Astrocyte (in vitro differentiated cells and primary cell): ENCODE data around the gene SLC2A13. TPM values are rescaled to one million over a fixed set of nuclear protein-coding genes. Genes with fewer than 3 reads are reported as not detected.
A peak's percentile ranks its signal among the peaks of the same experiment; 100 is the strongest.

Experiments used
- DNase-seq: peaks from one replicate; pipeline ENCODE4 v3.0.0-alpha.2; 2010; ENCODE audit warnings: low read depth
- FAIRE-seq: peaks from 2 replicates; lab custom pipeline; 2011; peaks lifted over from hg19 to GRCh38; lab: Jason Lieb, UNC
- H2AFZ ChIP-seq: 2 replicates; pipeline ENCODE4 v1.6.0; 2012; ENCODE audit warnings: low read depth, low read length, inconsistent platforms
- H3K27ac ChIP-seq: 2 replicates; pipeline ENCODE4 v1.5.1; 2011; ENCODE audit warnings: low read depth, low read length, inconsistent platforms
- H3K27me3 ChIP-seq: 2 replicates; pipeline ENCODE4 v1.6.0; 2011; ENCODE audit warnings: low read length, inconsistent platforms; ENCODE audit not compliant: insufficient read depth
- H3K36me3 ChIP-seq: 2 replicates; pipeline ENCODE4 v1.5.1; 2011; ENCODE audit warnings: low read length, inconsistent platforms; ENCODE audit not compliant: insufficient read depth
- H3K4me1 ChIP-seq: 2 replicates; pipeline ENCODE4 v1.5.1; 2011; ENCODE audit warnings: low read length, inconsistent platforms; ENCODE audit not compliant: insufficient read depth
- H3K4me2 ChIP-seq: 2 replicates; pipeline ENCODE4 v1.6.0; 2012; ENCODE audit warnings: low read length, inconsistent platforms
- H3K4me3 ChIP-seq: 2 replicates; pipeline ENCODE4 v1.5.1; 2011; ENCODE audit warnings: low read depth, mild to moderate bottlenecking, low read length, inconsistent platforms; ENCODE audit not compliant: insufficient read depth
- H3K79me2 ChIP-seq: 2 replicates; pipeline ENCODE4 v1.6.0; 2012; ENCODE audit warnings: mild to moderate bottlenecking, low read length, inconsistent platforms; ENCODE audit not compliant: insufficient read depth
- H3K9ac ChIP-seq: 2 replicates; pipeline ENCODE4 v1.6.0; 2012; ENCODE audit warnings: mild to moderate bottlenecking, low read length, inconsistent platforms
- H3K9me3 ChIP-seq: 2 replicates; pipeline ENCODE4 v1.5.1; 2012; ENCODE audit warnings: low read depth, mild to moderate bottlenecking, low read length, inconsistent platforms; ENCODE audit not compliant: insufficient read depth
- H4K20me1 ChIP-seq: 2 replicates; pipeline ENCODE4 v1.6.0; 2012; ENCODE audit warnings: low read length, inconsistent platforms; ENCODE audit not compliant: insufficient read depth
- H3K27ac Mint-ChIP-seq: one replicate; pipeline ENCODE4 v1.8.0; 2021; ENCODE audit warnings: mild to moderate bottlenecking, mixed read lengths; ENCODE audit not compliant: unreplicated experiment
- H3K27me3 Mint-ChIP-seq: one replicate; pipeline ENCODE4 v1.8.0; 2021; ENCODE audit warnings: low read depth, mixed read lengths; ENCODE audit not compliant: unreplicated experiment
- H3K36me3 Mint-ChIP-seq: one replicate; pipeline ENCODE4 v1.8.0; 2021; ENCODE audit warnings: low read depth, mixed read lengths; ENCODE audit not compliant: unreplicated experiment
- H3K4me1 Mint-ChIP-seq: one replicate; pipeline ENCODE4 v1.8.0; 2021; ENCODE audit warnings: low read depth, mixed read lengths; ENCODE audit not compliant: unreplicated experiment
- H3K4me3 Mint-ChIP-seq: one replicate; pipeline ENCODE4 v1.8.0; 2021; ENCODE audit warnings: mild to moderate bottlenecking, moderate library complexity, mixed read lengths; ENCODE audit not compliant: unreplicated experiment
- H3K9me3 Mint-ChIP-seq: one replicate; pipeline ENCODE4 v1.8.0; 2021; ENCODE audit warnings: mild to moderate bottlenecking, mixed read lengths; ENCODE audit not compliant: unreplicated experiment
- CTCF ChIP-seq: IDR thresholded peaks from 2 replicates; pipeline ENCODE4 v1.5.1; 2011; ENCODE audit warnings: low read depth, mild to moderate bottlenecking, inconsistent platforms, low read length, moderate library complexity; ENCODE audit not compliant: insufficient read depth
- EZH2 ChIP-seq: IDR thresholded peaks from 2 replicates; pipeline ENCODE4 v1.6.1; 2012; ENCODE audit warnings: mild to moderate bottlenecking, low read length, inconsistent platforms; ENCODE audit not compliant: insufficient read depth
- total RNA-seq: library from RNA; stranded (reverse); gene quantifications from 2 replicates; pipeline ENCODE4 v1.2.1, GENCODE V29; 2021

Gene SLC2A13
- total RNA-seq, 1 donor from 2014 or later, result 10.2 TPM

DNA sequence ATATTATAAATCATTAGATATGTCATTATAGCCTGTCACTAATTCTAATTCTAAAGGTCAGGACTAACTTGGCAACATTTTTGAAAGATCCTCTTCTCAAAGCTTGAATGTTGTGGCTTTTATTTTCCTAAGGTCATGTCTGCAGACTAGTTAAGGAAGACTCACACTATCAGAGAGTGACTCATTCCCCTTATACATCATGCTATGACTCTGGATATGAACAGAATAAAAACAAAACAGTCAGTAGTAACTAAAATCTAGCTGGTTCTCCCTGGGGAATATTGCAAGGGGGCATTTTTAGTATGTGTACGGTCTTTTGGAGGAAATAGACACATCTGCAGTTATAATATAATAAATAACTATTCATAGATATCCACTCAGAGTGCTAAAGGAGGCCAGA is 170.6 kb downstream of the SLC2A13 start:
- no peak for FAIRE-seq

DNA sequence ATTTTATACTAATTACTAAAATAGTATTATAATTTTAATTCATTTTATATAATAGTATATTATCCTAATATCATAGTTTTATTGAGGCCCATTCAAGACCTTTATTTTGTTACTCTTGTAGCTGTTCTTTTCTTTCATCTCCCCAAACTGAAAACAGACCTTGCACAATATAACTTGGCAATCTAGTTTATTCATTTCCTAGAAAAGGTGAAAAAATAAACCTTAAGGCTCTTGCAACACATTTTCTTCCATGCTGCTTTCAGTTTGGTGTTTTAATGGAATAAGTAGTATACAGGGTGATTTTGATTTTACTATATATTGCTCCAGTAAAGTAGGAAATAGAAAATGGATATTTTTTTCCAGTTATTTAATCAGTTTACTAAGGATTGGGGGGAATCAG is 174.0 kb downstream of the SLC2A13 start:
- TF ChIP-seq CTCF, result no peak
- TF ChIP-seq EZH2, result no peak
- Mint-ChIP-seq H3K27me3 (no peaks in the 10 kb centered on the region), H3K36me3 (peaks cover 1% of the 10 kb centered on the region), H3K27ac (no peak overlapping the region), H3K4me3 (no peak overlapping the region), H3K4me1 (peaks cover 2% of the 10 kb centered on the region), H3K9me3 (no peaks in the 10 kb centered on the region)
- Histone ChIP-seq H3K9me3 (no peaks in the 10 kb centered on the region), H4K20me1 (no peaks in the 10 kb centered on the region), H3K4me3 (no peak overlapping the region), H3K9ac (no peak overlapping the region), H3K27me3 (no peaks in the 10 kb centered on the region), H3K4me1 (no peaks in the 10 kb centered on the region), H3K36me3 (no peaks in the 10 kb centered on the region), H3K79me2 (no peaks in the 10 kb centered on the region), H3K4me2 (no peak overlapping the region), H3K27ac (no peak overlapping the region), H2AFZ (no peak overlapping the region)
- DNase-seq (no peak), FAIRE-seq (no peak)

More for the DNA sequence above, 170.6 kb downstream of the SLC2A13 start:
- Histone ChIP-seq H3K79me2 (no peaks in the 10 kb centered on the region), H3K4me2 (no peak overlapping the region), H3K27ac (no peak overlapping the region), H3K27me3 (no peaks in the 10 kb centered on the region), H3K36me3 (no peaks in the 10 kb centered on the region), H3K9me3 (no peaks in the 10 kb centered on the region), H4K20me1 (no peaks in the 10 kb centered on the region), H2AFZ (no peak overlapping the region), H3K9ac (no peak overlapping the region), H3K4me3 (no peak overlapping the region), H3K4me1 (no peaks in the 10 kb centered on the region)
- H3K36me3 Mint-ChIP-seq, result no peaks in the 10 kb centered on the region
- peak; percentile 34 for DNase-seq
- H3K9me3 Mint-ChIP-seq, result no peaks in the 10 kb centered on the region
- H3K27ac Mint-ChIP-seq, result no peak overlapping the region
- no peak overlapping the region for H3K4me3 Mint-ChIP-seq
- H3K4me1 Mint-ChIP-seq, result peaks cover 2% of the 10 kb centered on the region
- H3K27me3 Mint-ChIP-seq, result no peaks in the 10 kb centered on the region
- TF ChIP-seq CTCF (no peak), EZH2 (no peak)

DNA sequence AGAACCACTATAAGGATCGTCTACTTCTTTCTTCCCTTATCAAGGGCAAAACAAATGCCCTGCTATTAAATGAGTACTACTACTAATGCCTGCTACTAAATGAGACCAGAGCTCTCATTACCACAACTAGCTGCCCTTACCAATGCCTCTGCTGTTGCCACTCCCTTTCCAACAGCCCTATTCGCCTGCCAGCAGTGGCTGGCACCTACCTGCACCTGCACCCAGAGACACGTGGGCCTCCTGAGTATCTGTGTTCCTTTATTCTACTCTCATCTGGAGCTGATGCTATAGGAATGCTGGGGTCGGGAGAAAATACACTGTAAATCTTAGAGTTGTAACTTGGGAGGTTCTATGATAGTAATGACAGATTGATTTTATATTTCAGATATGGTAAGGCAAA is 174.7 kb downstream of the SLC2A13 start:
- no peak overlapping the region for H3K4me3 ChIP-seq
- H4K20me1 ChIP-seq, result no peaks in the 10 kb centered on the region
- H3K79me2 ChIP-seq, result no peaks in the 10 kb centered on the region
- no peak overlapping the region for H2AFZ ChIP-seq
- Mint-ChIP-seq H3K4me3 (no peak overlapping the region), H3K4me1 (peaks cover 2% of the 10 kb centered on the region), H3K9me3 (no peaks in the 10 kb centered on the region), H3K27ac (no peak overlapping the region), H3K36me3 (peaks cover 1% of the 10 kb centered on the region), H3K27me3 (no peaks in the 10 kb centered on the region)
- no peaks in the 10 kb centered on the region for H3K9me3 ChIP-seq
- no peak overlapping the region for H3K27ac ChIP-seq
- TF ChIP-seq CTCF (no peak), EZH2 (no peak)
- FAIRE-seq (no peak), DNase-seq (no peak)
- H3K36me3 ChIP-seq, result no peaks in the 10 kb centered on the region
- H3K9ac ChIP-seq, result no peak overlapping the region
- H3K4me1 ChIP-seq, result no peaks in the 10 kb centered on the region
- H3K4me2 ChIP-seq, result no peak overlapping the region
- no peaks in the 10 kb centered on the region for H3K27me3 ChIP-seq
